ENCODE measurements around the gene SPATA6.

The SPATA6 gene

GRCh38 chr1:48251323-48251722 lies 220.7 kb downstream of the SPATA6 start:
- DNase-seq (ENCODE audit: low read depth) = no peak

- DNase-seq (ENCODE audit: low read depth) = no peak
Observed at GRCh38 chr1:48250572-48250971, 221.4 kb downstream of the SPATA6 start.

- DNase-seq (ENCODE audit: low read depth) = no peak
Observed at GRCh38 chr1:48249868-48250267, 222.1 kb downstream of the SPATA6 start.

GRCh38 chr1:48248356-48248755 lies 223.6 kb downstream of the SPATA6 start:
- no peak for DNase-seq (ENCODE audit: low read depth)

GRCh38 chr1:48246727-48247126 lies 225.3 kb downstream of the SPATA6 start:
- no peak for DNase-seq (ENCODE audit: low read depth)
